Mucosa of rectum (tissue), 2 donors: ENCODE results near the gene AP1AR.
"Not testable (repeated sequence)": the region's sequence is repeated elsewhere in the genome, so short reads cannot be mapped to it uniquely, and the experiment has no call there.

Experiments used
- H3K27ac ChIP-seq, 2 donors: one replicate each; pipeline ENCODE4 v1.7.0; 2013; ENCODE audit warnings: inconsistent platforms in 2 of 2, low read depth in 2 of 2, low read length in 2 of 2
- H3K27me3 ChIP-seq, 2 donors: one replicate each; pipeline ENCODE4 v1.7.0; 2013; ENCODE audit warnings: low read length in 2 of 2; ENCODE audit not compliant: control insufficient read depth in 2 of 2, insufficient read depth in 2 of 2
- H3K36me3 ChIP-seq, 2 donors: one replicate each; pipeline ENCODE4 v1.7.0; 2013; ENCODE audit warnings: low read length in 2 of 2; ENCODE audit not compliant: control insufficient read depth in 2 of 2, insufficient read depth in 2 of 2
- H3K4me1 ChIP-seq, 2 donors: one replicate each; pipeline ENCODE4 v1.7.0; 2013; ENCODE audit warnings: low read length in 2 of 2, mild to moderate bottlenecking in 1 of 2; ENCODE audit not compliant: control insufficient read depth in 2 of 2, insufficient read depth in 2 of 2
- H3K4me3 ChIP-seq, 2 donors: one replicate each; pipeline ENCODE4 v1.7.0; 2013; ENCODE audit warnings: low read length in 2 of 2
- H3K9ac ChIP-seq, 2 donors: one replicate each; pipeline ENCODE4 v1.7.0; 2013; ENCODE audit warnings: low read length in 2 of 2, low read depth in 1 of 2, mild to moderate bottlenecking in 1 of 2
- H3K9me3 ChIP-seq, 2 donors: one replicate each; pipeline ENCODE4 v1.7.0; 2013; ENCODE audit warnings: low read length in 2 of 2; ENCODE audit not compliant: control insufficient read depth in 2 of 2
- donor health status: healthy.
- donor health status: Normal muscosa, but diverticular disease.

The AP1AR gene

GRCh38 chr4:112287258-112287989 lies 55.8 kb downstream of the AP1AR start:
- peak overlapping the region in 1 of 2 donors; percentile 35 for H3K9ac ChIP-seq
- no peaks in the 10 kb centered on the region for H3K27me3 ChIP-seq
- H3K36me3 ChIP-seq: no peaks in the 10 kb centered on the region
- H3K9me3 ChIP-seq: no peaks in the 10 kb centered on the region
- H3K27ac ChIP-seq: peak overlapping the region in 1 of 2 donors; percentile 71
- H3K4me3 ChIP-seq: peak overlapping the region in 1 of 2 donors; percentile 20
- peaks cover 7 to 14% of the 10 kb centered on the region in 2 donors for H3K4me1 ChIP-seq

GRCh38 chr4:112288455-112288854 lies 56.9 kb downstream of the AP1AR start:
- Histone ChIP-seq H3K9me3 (no peaks in the 10 kb centered on the region), H3K4me1 (peaks cover 7 to 14% of the 10 kb centered on the region in 2 donors), H3K27ac (peak overlapping the region; percentile 2 to 28), H3K9ac (peak overlapping the region in 1 of 2 donors; percentile 28), H3K27me3 (no peaks in the 10 kb centered on the region), H3K36me3 (no peaks in the 10 kb centered on the region), H3K4me3 (no peak overlapping the region)

GRCh38 chr4:112289407-112290253 lies 58.0 kb downstream of the AP1AR start:
- Histone ChIP-seq H3K4me3 (no peak overlapping the region), H3K27ac (peak overlapping the region in 1 of 2 donors; percentile 13), H3K9ac (no peak overlapping the region), H3K4me1 (peaks cover 2 to 7% of the 10 kb centered on the region in 2 donors), H3K9me3 (no peaks in the 10 kb centered on the region), H3K36me3 (no peaks in the 10 kb centered on the region), H3K27me3 (no peaks in the 10 kb centered on the region)

DNA sequence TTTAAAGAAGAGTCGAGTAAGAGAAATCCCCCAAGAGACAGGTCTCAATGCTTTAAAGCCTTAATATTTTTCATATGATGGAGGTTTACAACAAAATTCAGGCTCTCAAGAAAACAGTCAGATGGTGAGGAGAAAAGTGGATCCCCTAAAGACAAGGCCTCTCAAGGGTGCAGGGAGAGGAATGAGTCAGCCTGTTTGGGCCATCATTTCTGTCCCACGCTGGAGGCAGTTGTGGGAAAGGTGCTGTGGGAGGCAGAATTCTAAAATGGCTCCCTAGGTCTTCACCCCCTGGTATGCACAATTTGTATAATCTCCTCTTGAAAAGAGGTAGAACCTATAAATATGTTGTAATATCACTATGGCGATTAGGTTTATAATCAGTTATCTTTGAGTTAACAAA lies 58.8 kb downstream of the AP1AR start:
- H3K4me3 ChIP-seq: no peak overlapping the region
- no peaks in the 10 kb centered on the region for H3K9me3 ChIP-seq
- H3K4me1 ChIP-seq: peaks cover 2% of the 10 kb centered on the region in 2 donors
- H3K36me3 ChIP-seq: no peaks in the 10 kb centered on the region
- H3K27me3 ChIP-seq: no peaks in the 10 kb centered on the region
- no peak overlapping the region for H3K9ac ChIP-seq
- no peak overlapping the region for H3K27ac ChIP-seq

DNA sequence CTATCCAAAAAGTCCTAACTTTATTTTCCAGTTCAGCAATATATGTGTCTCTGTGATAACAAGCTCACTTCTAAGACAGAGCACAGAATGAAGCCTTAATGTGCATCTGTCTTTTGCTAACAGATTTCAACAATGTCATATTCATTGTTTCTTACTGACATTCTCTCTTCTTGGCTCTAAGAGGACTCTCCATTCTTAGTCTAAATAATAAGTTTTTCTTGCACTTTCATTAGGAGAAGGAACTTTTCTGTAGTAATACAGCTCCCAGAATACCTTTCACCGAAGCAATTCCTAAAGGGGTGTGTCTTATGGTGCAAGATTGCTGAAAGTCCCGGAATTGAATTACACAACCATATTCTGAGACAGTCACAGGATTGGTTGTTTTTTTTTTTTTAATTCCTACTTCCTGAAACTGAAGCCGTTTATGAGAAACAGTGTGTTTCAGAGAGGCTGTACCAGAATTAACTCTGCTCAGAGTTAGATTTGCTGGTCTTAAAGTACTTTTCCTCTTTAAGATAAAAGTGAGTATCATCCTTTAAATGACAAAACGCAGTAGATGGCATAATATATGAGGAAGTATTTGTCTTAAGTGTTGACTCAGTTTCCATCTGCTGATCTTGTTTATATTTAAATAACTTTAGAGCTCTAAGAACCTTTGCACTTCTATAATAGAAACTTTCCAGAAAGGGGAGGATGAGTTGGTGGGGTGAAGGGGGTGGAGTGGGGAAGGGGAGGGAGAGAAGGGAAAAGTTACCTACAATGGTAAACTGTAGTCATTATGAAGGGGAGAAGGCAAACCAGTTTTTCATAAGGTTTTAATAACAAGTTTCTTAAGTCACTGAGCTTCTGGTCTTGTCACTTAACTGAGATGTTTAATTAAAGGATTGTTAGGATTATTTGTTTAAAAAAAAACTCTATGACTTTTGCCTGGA lies 65.6 kb downstream of the AP1AR start, which contains the start of gene ALPK1:
TSS of gene ALPK1 (plus strand) at position 421 of the 932 bp plus-strand sequence.
- Histone ChIP-seq H3K27ac (peak within 1 kb of the TSS; percentile 63 to 70), H3K4me3 (peak within 1 kb of the TSS; percentile 77 to 84), H3K36me3 (no peaks in the 10 kb centered on the region), H3K27me3 (no peaks in the 10 kb centered on the region), H3K9me3 (no peaks in the 10 kb centered on the region), H3K4me1 (peaks cover 0 to 10% of the 10 kb centered on the region in 2 donors), H3K9ac (peak within 1 kb of the TSS; percentile 66 to 68)

- Histone ChIP-seq H3K27me3 (no peaks in the 10 kb centered on the region), H3K9me3 (no peaks in the 10 kb centered on the region), H3K4me3 (no peak overlapping the region), H3K4me1 (peaks cover 0 to 10% of the 10 kb centered on the region in 2 donors), H3K9ac (no peak overlapping the region), H3K27ac (no peak overlapping the region), H3K36me3 (peaks cover 0 to 3% of the 10 kb centered on the region in 2 donors)
Measured at GRCh38 chr4:112299721-112300120, 68.1 kb downstream of the AP1AR start.

- no peaks in the 10 kb centered on the region for H3K9me3 ChIP-seq
- H3K36me3 ChIP-seq: peaks cover 0 to 3% of the 10 kb centered on the region in 2 donors
- peaks cover 0 to 5% of the 10 kb centered on the region in 2 donors for H3K4me1 ChIP-seq
- H3K27me3 ChIP-seq: no peaks in the 10 kb centered on the region
- H3K4me3 ChIP-seq: no peak overlapping the region
- H3K9ac ChIP-seq: no peak overlapping the region
- H3K27ac ChIP-seq: no peak overlapping the region
Measured at GRCh38 chr4:112302320-112303274, 71.0 kb downstream of the AP1AR start.

DNA sequence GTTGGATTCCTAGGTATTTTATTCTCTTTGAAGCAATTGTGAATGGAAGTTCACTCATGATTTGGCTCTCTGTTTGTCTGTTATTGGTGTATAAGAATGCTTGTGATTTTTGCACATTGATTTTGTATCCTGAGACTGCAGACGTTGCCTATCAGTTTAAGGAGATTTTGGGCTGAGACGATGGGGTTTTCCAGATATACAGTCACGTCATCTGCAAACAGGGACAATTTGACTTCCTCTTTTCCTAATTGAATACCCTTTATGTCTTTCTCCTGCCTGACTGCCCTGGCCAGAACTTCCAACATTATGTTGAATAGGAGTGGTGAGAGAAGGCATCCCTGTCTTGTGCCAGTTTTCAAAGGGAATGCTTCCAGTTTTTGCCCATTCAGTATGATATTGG lies 73.9 kb downstream of the AP1AR start:
- not testable (repeated sequence) for H3K27me3 ChIP-seq, H3K9me3 ChIP-seq, H3K36me3 ChIP-seq, H3K27ac ChIP-seq, H3K9ac ChIP-seq, H3K4me1 ChIP-seq, H3K4me3 ChIP-seq

- H3K27me3 ChIP-seq, H3K9ac ChIP-seq, H3K4me1 ChIP-seq, H3K36me3 ChIP-seq, H3K27ac ChIP-seq, H3K9me3 ChIP-seq, H3K4me3 ChIP-seq: not testable (repeated sequence)
Measured at GRCh38 chr4:112309263-112309791, 77.7 kb downstream of the AP1AR start.
